ENCODE measurements around the gene MAP4.
"Not testable (repeated sequence)": the region's sequence is repeated elsewhere in the genome, so short reads cannot be mapped to it uniquely, and the experiment has no call there.

Gene MAP4

GRCh38 chr3:47891613-47892005, 124.6 kb downstream of the MAP4 start:
- Histone ChIP-seq H3K36me3 (replicated peaks) (peaks cover 22% of the 10 kb centered on the region), H3K9me3 (no peaks in the 10 kb centered on the region; the same call in 1 of the 2 replicates), H3K27me3 (ENCODE audit: low read depth) (no peaks in the 10 kb centered on the region), H3K4me1 (peaks cover 31% of the 10 kb centered on the region), H3K4me3 (no peak overlapping the region)
- in situ Hi-C loops (cut with MboI; ENCODE audit: low sequenced_read_pairs) = no loop called here
- DNase-seq (ENCODE audit: low spot score in 2 of 2) = no peak

- no peaks in the 10 kb centered on the region for H3K27me3 ChIP-seq (ENCODE audit: low read depth)
- peaks cover 19% of the 10 kb centered on the region for H3K36me3 ChIP-seq (replicated peaks)
- H3K4me3 ChIP-seq = no peak overlapping the region
- peak in 1 of 2 experiments; percentile 72 for DNase-seq (ENCODE audit: low spot score in 2 of 2)
- no peaks in the 10 kb centered on the region; the same call in 1 of the 2 replicates for H3K9me3 ChIP-seq
- peaks cover 31% of the 10 kb centered on the region for H3K4me1 ChIP-seq
- in situ Hi-C loops (cut with MboI; ENCODE audit: low sequenced_read_pairs) = no loop called here
Observed at GRCh38 chr3:47890828-47891612, 125.2 kb downstream of the MAP4 start.

- Histone ChIP-seq H3K4me3 (no peak overlapping the region), H3K4me1 (peaks cover 31% of the 10 kb centered on the region), H3K27me3 (ENCODE audit: low read depth) (no peaks in the 10 kb centered on the region), H3K9me3 (no peaks in the 10 kb centered on the region; the same call in 1 of the 2 replicates), H3K36me3 (replicated peaks) (peaks cover 19% of the 10 kb centered on the region)
- peak; percentile 84 to 85 for DNase-seq (ENCODE audit: low spot score in 2 of 2)
- in situ Hi-C loops (cut with MboI; ENCODE audit: low sequenced_read_pairs) = no loop called here
Observed at GRCh38 chr3:47890126-47890827, 125.9 kb downstream of the MAP4 start.

GRCh38 chr3:47888986-47889757, 127.0 kb downstream of the MAP4 start:
- no peak for DNase-seq (ENCODE audit: low spot score in 2 of 2)
- H3K4me1 ChIP-seq = peaks cover 31% of the 10 kb centered on the region
- in situ Hi-C loops (cut with MboI; ENCODE audit: low sequenced_read_pairs) = no loop called here
- H3K36me3 ChIP-seq (replicated peaks) = peaks cover 19% of the 10 kb centered on the region
- H3K4me3 ChIP-seq = no peak overlapping the region
- H3K27me3 ChIP-seq (ENCODE audit: low read depth) = no peaks in the 10 kb centered on the region
- no peaks in the 10 kb centered on the region; the same call in 1 of the 2 replicates for H3K9me3 ChIP-seq

GRCh38 chr3:47887991-47888390, 128.2 kb downstream of the MAP4 start:
- in situ Hi-C loops (cut with MboI; ENCODE audit: low sequenced_read_pairs); H3K27me3 ChIP-seq (ENCODE audit: low read depth); H3K9me3 ChIP-seq; H3K4me3 ChIP-seq; DNase-seq (ENCODE audit: low spot score in 2 of 2): not testable (repeated sequence)
- H3K36me3 ChIP-seq (replicated peaks) = peaks cover 11% of the 10 kb centered on the region
- peaks cover 28% of the 10 kb centered on the region for H3K4me1 ChIP-seq

- Histone ChIP-seq H3K4me3 (no peak overlapping the region), H3K36me3 (replicated peaks) (peaks cover 4% of the 10 kb centered on the region; the same call in 1 of the 2 replicates), H3K27me3 (ENCODE audit: low read depth) (no peaks in the 10 kb centered on the region), H3K9me3 (no peaks in the 10 kb centered on the region), H3K4me1 (peaks cover 10% of the 10 kb centered on the region)
- in situ Hi-C loops (cut with MboI; ENCODE audit: low sequenced_read_pairs) = no loop called here
- DNase-seq (ENCODE audit: low spot score in 2 of 2) = no peak
Observed at GRCh38 chr3:47885168-47885567, 131.0 kb downstream of the MAP4 start.

- Histone ChIP-seq H3K4me3 (no peak overlapping the region), H3K27me3 (ENCODE audit: low read depth) (no peaks in the 10 kb centered on the region), H3K36me3 (replicated peaks) (peaks cover 7% of the 10 kb centered on the region; the same call in 1 of the 2 replicates), H3K9me3 (no peaks in the 10 kb centered on the region), H3K4me1 (peaks cover 5% of the 10 kb centered on the region)
- in situ Hi-C loops (cut with MboI; ENCODE audit: low sequenced_read_pairs) = no loop called here
- no peak for DNase-seq (ENCODE audit: low spot score in 2 of 2)
Observed at GRCh38 chr3:47884603-47885002, 131.6 kb downstream of the MAP4 start.

- in situ Hi-C loops (cut with MboI; ENCODE audit: low sequenced_read_pairs) = no loop called here
- no peaks in the 10 kb centered on the region for H3K9me3 ChIP-seq
- peaks cover 3% of the 10 kb centered on the region; the same call in 1 of the 2 replicates for H3K36me3 ChIP-seq (replicated peaks)
- no peaks in the 10 kb centered on the region; the same call in 1 of the 2 replicates for H3K4me1 ChIP-seq
- no peak for DNase-seq (ENCODE audit: low spot score in 2 of 2)
- H3K4me3 ChIP-seq = no peak overlapping the region
- no peaks in the 10 kb centered on the region for H3K27me3 ChIP-seq (ENCODE audit: low read depth)
Observed at GRCh38 chr3:47882338-47882737, 133.9 kb downstream of the MAP4 start.

- peaks cover 24% of the 10 kb centered on the region for H3K36me3 ChIP-seq (replicated peaks)
- in situ Hi-C loops (cut with MboI; ENCODE audit: low sequenced_read_pairs) = no loop called here
- H3K4me1 ChIP-seq = no peaks in the 10 kb centered on the region
- H3K9me3 ChIP-seq = no peaks in the 10 kb centered on the region
- H3K27me3 ChIP-seq (ENCODE audit: low read depth) = no peaks in the 10 kb centered on the region
- H3K4me3 ChIP-seq = no peak overlapping the region
- no peak for DNase-seq (ENCODE audit: low spot score in 2 of 2)
Observed at GRCh38 chr3:47877719-47878118, 138.5 kb downstream of the MAP4 start.

GRCh38 chr3:47877290-47877689, 138.9 kb downstream of the MAP4 start:
- Histone ChIP-seq H3K9me3 (no peaks in the 10 kb centered on the region), H3K4me1 (no peaks in the 10 kb centered on the region), H3K36me3 (replicated peaks) (peaks cover 28% of the 10 kb centered on the region), H3K4me3 (no peak overlapping the region), H3K27me3 (ENCODE audit: low read depth) (no peaks in the 10 kb centered on the region)
- DNase-seq (ENCODE audit: low spot score in 2 of 2) = no peak
- in situ Hi-C loops (cut with MboI; ENCODE audit: low sequenced_read_pairs) = no loop called here

- Histone ChIP-seq H3K36me3 (replicated peaks) (peaks cover 49% of the 10 kb centered on the region), H3K9me3 (no peaks in the 10 kb centered on the region), H3K27me3 (ENCODE audit: low read depth) (no peaks in the 10 kb centered on the region), H3K4me3 (no peak overlapping the region), H3K4me1 (no peaks in the 10 kb centered on the region)
- no peak for DNase-seq (ENCODE audit: low spot score in 2 of 2)
- in situ Hi-C loops (cut with MboI; ENCODE audit: low sequenced_read_pairs) = no loop called here
Observed at GRCh38 chr3:47874913-47875312, 141.3 kb downstream of the MAP4 start.

- H3K27me3 ChIP-seq (ENCODE audit: low read depth) = no peaks in the 10 kb centered on the region
- in situ Hi-C loops (cut with MboI; ENCODE audit: low sequenced_read_pairs) = no loop called here
- no peaks in the 10 kb centered on the region for H3K4me1 ChIP-seq
- no peak for DNase-seq (ENCODE audit: low spot score in 2 of 2)
- H3K9me3 ChIP-seq = no peaks in the 10 kb centered on the region
- no peak overlapping the region for H3K4me3 ChIP-seq
- peaks cover 51% of the 10 kb centered on the region for H3K36me3 ChIP-seq (replicated peaks)
Observed at GRCh38 chr3:47874438-47874837, 141.8 kb downstream of the MAP4 start.

- no peaks in the 10 kb centered on the region for H3K9me3 ChIP-seq
- H3K4me1 ChIP-seq = no peaks in the 10 kb centered on the region
- no peak overlapping the region for H3K4me3 ChIP-seq
- DNase-seq (ENCODE audit: low spot score in 2 of 2) = no peak
- peaks cover 66% of the 10 kb centered on the region for H3K36me3 ChIP-seq (replicated peaks)
- in situ Hi-C loops (cut with MboI; ENCODE audit: low sequenced_read_pairs) = no loop called here
- no peaks in the 10 kb centered on the region for H3K27me3 ChIP-seq (ENCODE audit: low read depth)
Observed at GRCh38 chr3:47872916-47873315, 143.3 kb downstream of the MAP4 start.

Data from HAP-1 (cell line).